ENCODE measurements around the gene PLCL1. TPM values are rescaled to one million over a fixed set of nuclear protein-coding genes. Genes with fewer than 3 reads are reported as not detected.
"Not testable (repeated sequence)": the region's sequence is repeated elsewhere in the genome, so short reads cannot be mapped to it uniquely, and the experiment has no call there.

Gene PLCL1
- total RNA-seq, 1 donor from 2014 or later, result 4.4 TPM

GRCh38 chr2:198165289-198165688 is 360.9 kb downstream of the PLCL1 start:
- DNase-seq (ENCODE audit: low read depth, low spot score), result no peak

DNA sequence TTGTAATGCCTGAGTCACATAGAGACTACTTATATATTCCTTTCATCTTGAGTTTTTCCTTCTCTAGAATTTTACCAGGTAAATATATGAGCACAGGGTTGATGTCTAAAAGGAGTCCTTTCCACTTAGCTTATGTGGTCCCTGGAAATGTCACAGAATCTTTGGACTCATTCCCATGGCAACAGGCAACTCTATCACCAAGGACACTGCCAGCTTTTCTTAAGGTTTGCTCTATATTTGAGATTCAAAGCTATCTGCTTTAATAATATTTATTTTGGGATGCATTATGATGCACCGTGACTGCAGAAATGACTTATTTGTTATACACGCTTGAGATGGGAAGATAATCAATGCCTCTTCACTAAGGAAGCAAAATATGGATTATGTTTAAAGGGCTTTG is 363.0 kb downstream of the PLCL1 start:
- no peak for DNase-seq (ENCODE audit: low read depth, low spot score)

GRCh38 chr2:198168651-198169050 is 364.3 kb downstream of the PLCL1 start:
- DNase-seq (ENCODE audit: low read depth, low spot score), result no peak

- DNase-seq (ENCODE audit: low read depth, low spot score), result no peak
These were observed 368.8 kb downstream of the PLCL1 start for GRCh38 chr2:198173242-198173641.

GRCh38 chr2:198173864-198174263 is 369.5 kb downstream of the PLCL1 start:
- DNase-seq (ENCODE audit: low read depth, low spot score), result no peak

DNA sequence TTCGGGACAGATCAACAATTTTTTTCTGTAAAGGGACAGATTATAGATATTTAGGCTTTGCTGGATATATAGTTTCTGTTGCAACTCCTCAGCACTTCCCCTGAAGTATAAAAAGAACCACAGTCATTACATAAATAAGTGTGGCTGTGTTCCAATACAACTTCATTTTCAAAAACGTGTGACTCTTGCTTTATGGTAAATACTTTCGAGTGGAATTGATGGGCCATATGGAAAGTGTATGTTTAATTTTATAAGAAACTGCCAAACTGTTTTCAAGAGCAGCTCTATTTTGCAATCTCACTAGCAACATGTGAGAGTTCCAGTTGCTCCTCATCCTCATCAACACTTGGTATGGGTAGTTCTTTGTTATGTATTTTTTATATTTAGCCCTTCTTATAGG is 370.9 kb downstream of the PLCL1 start:
- no peak for DNase-seq (ENCODE audit: low read depth, low spot score)

DNA sequence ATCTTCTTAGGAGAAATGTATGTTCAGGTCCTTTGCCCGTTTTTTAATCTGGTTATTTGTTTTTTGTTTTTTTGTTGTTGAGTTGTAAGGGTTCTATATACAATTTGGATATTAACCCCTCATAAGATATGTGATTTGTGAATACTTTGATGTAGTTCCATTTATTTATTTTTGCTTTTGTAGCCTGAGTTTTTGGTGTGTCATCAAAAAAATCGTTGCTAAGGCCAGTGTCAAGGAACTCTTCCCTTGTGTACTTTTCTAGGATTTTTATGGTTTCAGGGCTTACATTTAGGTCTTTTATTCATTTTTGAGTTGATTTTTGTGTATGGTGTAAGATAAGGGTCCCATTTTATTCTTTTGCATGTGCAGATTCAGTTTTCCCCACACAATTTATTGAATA is 372.6 kb downstream of the PLCL1 start:
- no peak for DNase-seq (ENCODE audit: low read depth, low spot score)

- DNase-seq (ENCODE audit: low read depth, low spot score), result no peak
These were observed 374.4 kb downstream of the PLCL1 start for GRCh38 chr2:198178766-198179165.

- no peak for DNase-seq (ENCODE audit: low read depth, low spot score)
These were observed 381.9 kb downstream of the PLCL1 start for GRCh38 chr2:198186257-198186656.

- DNase-seq (ENCODE audit: low read depth, low spot score), result no peak
These were observed 383.4 kb downstream of the PLCL1 start for GRCh38 chr2:198187841-198188240.

DNA sequence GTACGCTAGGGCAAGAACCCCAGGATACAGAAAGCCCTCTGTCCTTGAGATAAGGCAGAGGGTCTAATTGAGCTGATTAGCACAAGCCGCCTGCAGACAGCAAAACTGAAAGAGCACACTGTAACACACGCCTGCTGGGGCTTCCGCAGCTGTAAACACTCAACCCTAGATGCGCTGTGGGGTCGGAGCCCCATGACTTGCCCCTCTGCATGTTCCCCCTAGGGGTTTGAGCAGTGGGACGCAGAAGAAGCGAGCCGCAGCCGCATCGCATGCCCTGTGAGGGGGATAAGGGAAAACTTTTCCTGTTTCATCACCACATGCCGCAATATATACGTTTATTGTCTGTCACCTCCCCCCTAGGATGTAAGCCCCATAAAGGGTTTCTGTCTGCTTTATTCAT is 384.6 kb downstream of the PLCL1 start:
- no peak for DNase-seq (ENCODE audit: low read depth, low spot score)

GRCh38 chr2:198191651-198192050 is 387.3 kb downstream of the PLCL1 start:
- no peak for DNase-seq (ENCODE audit: low read depth, low spot score)

DNA sequence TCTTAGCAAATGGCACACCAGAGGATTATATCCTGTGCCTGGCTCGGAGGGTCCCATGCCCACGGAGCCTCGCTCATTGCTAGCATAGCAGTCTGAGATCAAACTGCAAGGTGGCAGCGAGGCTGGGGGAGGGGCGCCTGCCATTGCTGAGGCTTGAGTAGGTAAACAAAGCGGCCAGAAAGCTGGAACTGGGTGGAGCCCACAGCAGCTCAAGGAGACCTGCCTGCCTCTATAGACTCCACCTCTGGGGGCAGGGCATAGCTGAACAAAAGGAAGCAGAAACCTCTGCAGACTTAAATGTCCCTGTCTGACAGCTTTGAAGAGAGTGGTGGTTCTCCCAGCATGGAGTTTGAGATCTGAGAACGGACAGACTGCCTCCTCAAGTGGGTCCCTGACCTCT is 392.2 kb downstream of the PLCL1 start:
- not testable (repeated sequence) for DNase-seq (ENCODE audit: low read depth, low spot score)

Other genes with a start within 250 kb of the PLCL1 start
- 6.5 and 13.8 TPM in 2 replicates for gene RFTN2, start 129.0 kb upstream of the PLCL1 start, total RNA-seq
- gene MARS2, start 99.2 kb upstream of the PLCL1 start, total RNA-seq, result 6.1 and 8.5 TPM in 2 replicates
- gene BOLL, start 19.3 kb upstream of the PLCL1 start, total RNA-seq, result not detected in 2 replicates